Calu3 (cell line): Measurements from ENCODE around the gene DNAJB7. TPM values are rescaled to one million over a fixed set of nuclear protein-coding genes. Genes with fewer than 3 reads are reported as not detected.
A peak's percentile ranks its signal among the peaks of the same experiment; 100 is the strongest.

ENCODE experiments used
- BruUV-seq: library from RNA; stranded (reverse); fragments of 400-500 nt; replicated peaks from 2 replicates; lab custom pipeline; 2021; lab: Mats Ljungman, UMichigan
- CTCF ChIA-PET: fragments of 300-600 bp; sonication (Branson Sonifier 250); formaldehyde crosslinking; loops from one replicate; lab custom pipeline; 2022; ENCODE audit warnings: antibody characterized with exemption; lab: Charles Lee
- DNase-seq: peaks from one replicate; pipeline ENCODE4 v3.0.0; 2022
- H3K27ac Mint-ChIP-seq: one replicate; pipeline ENCODE4 v1.8.0; 2022; ENCODE audit warnings: mixed read lengths; ENCODE audit not compliant: unreplicated experiment
- H3K27me3 Mint-ChIP-seq: one replicate; pipeline ENCODE4 v1.8.0; 2022; ENCODE audit warnings: mixed read lengths; ENCODE audit not compliant: unreplicated experiment
- H3K36me3 Mint-ChIP-seq: one replicate; pipeline ENCODE4 v1.8.0; 2022; ENCODE audit warnings: mild to moderate bottlenecking, moderate library complexity, mixed read lengths; ENCODE audit not compliant: insufficient read depth, unreplicated experiment
- H3K4me1 Mint-ChIP-seq: one replicate; pipeline ENCODE4 v1.8.0; 2022; ENCODE audit warnings: mild to moderate bottlenecking, low read depth, mixed read lengths; ENCODE audit not compliant: unreplicated experiment
- H3K4me3 Mint-ChIP-seq: one replicate; pipeline ENCODE4 v1.8.0; 2022; ENCODE audit warnings: mild to moderate bottlenecking, low read depth, moderate library complexity, mixed read lengths; ENCODE audit not compliant: unreplicated experiment
- H3K9me3 Mint-ChIP-seq: one replicate; pipeline ENCODE4 v1.8.0; 2022; ENCODE audit warnings: low read depth, mixed read lengths; ENCODE audit not compliant: unreplicated experiment
- CTCF ChIP-seq: fragments of 200-600 bp; IDR thresholded peaks from one replicate; pipeline ENCODE4 v1.8.0; 2022; ENCODE audit warnings: antibody characterized with exemption; ENCODE audit not compliant: unreplicated experiment
- intact Hi-C: fragments of 100-400 bp; cut with micrococcal nuclease; formaldehyde crosslinking; loops from one replicate; pipeline ENCODE4 v1.10.0; 2022; ENCODE audit not compliant: unreplicated experiment
- microRNA-seq: library from miRNA; unstranded; fragments of <30 nt; microRNA quantifications from one replicate; pipeline ENCODE4 v1.2.0, GENCODE V29; 2022
- total RNA-seq: library from RNA; stranded (reverse); gene quantifications from 2 replicates; pipeline ENCODE4 v1.2.3, GENCODE V29; 2022

Gene DNAJB7
- total RNA-seq, 1 experiment from 2014 or later: not detected

DNA sequence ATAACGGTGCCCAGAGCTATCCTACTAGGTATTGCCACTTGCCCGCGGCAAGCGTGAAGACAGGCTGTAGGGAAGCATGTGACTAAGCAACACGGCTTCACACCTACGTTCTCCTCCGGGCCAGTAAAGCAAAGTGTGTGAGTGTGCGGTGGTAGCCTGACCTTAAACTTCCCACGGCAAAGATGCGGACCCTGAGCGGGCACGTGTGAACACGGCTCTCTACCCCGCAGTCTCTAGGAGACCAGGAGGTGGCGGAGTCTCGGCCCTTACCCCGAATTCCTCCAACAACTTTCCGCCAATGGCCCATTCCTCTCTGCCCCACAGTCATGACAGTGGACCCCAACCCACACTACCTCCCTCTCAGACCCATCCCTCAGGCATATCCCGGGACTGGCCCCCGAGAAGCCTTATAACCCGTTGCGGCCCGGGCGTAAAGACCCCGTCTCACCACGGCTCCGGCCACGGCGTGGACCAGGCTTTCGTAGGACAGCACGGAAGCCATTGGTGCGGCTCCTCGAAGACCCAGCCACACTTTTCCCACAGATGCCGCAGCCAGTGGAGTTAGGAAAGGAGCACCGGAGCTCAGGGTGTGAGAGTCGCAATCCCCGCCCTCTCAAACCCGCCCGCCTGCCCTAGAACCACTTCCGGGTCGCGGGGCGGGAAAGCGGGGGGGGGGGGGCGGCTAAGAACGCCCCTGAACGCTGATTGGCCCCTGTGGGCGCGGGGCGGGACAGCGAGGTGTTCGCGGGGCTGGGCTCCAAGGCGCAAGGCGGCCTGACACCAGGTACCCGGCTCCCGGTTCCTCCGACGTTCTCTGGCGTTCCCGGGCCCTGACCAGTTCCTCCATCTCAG is 42.9 kb downstream of the DNAJB7 start, which contains the start of gene SLC25A17:
SLC25A17 (minus strand) TSS at position 600 of the 852 bp plus-strand sequence; CDS start at position 502, 98 bp downstream.
- Mint-ChIP-seq H3K4me1 (peaks cover 25% of the 10 kb centered on the region), H3K36me3 (peaks cover 30% of the 10 kb centered on the region)

DNA sequence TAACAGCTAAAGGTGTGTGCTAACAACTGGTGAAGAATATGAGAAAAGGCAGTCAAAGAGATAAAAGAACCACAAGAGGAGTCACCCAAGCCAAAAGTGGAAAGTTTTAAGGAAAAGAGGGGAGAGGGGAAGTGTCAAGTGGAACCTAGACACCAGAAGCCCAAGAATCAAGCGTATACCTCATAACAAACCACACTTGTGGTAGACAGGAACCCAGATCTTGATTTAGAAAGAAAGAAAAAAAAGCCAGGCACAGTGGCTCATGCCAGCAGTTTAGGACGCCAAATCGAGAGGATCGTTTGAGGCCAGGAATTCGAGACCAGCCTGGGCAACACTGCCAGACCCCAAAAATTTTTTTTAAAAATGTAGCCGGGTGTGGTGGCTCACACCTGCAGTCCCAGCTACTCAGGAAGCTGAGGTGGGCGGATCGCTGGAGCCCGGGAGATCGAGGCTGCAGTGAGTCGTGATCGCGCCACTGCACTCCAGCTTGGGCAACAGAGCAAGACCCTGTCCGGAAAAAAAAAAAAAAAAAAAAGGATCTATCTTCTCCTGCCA is 43.6 kb downstream of the DNAJB7 start:
- Mint-ChIP-seq H3K4me1 (peaks cover 25% of the 10 kb centered on the region), H3K27ac (peak overlapping the region; percentile 63), H3K36me3 (peaks cover 30% of the 10 kb centered on the region), H3K4me3 (peak overlapping the region; percentile 91), H3K27me3 (no peaks in the 10 kb centered on the region), H3K9me3 (no peaks in the 10 kb centered on the region)
- intact Hi-C loops: no loop called here
- TF ChIP-seq CTCF: no peak
- CTCF ChIA-PET: interaction anchor here (0.6 to 1.1 kb wide), 3 partner anchors 15 to 87 kb away, joined by 3 to 4 read pairs (median 3); partner anchors contain the start of genes ST13 and XPNPEP3
- no peak for DNase-seq
- BruUV-seq: TSS peak; percentile 53

More for the DNA sequence above, 42.9 kb downstream of the DNAJB7 start, which contains the start of gene SLC25A17:
- Mint-ChIP-seq H3K4me3 (peak within 1 kb of the TSS; percentile 91), H3K9me3 (no peaks in the 10 kb centered on the region), H3K27ac (peak within 1 kb of the TSS; percentile 63), H3K27me3 (no peaks in the 10 kb centered on the region)
- intact Hi-C loops: no loop called here
- TF ChIP-seq CTCF: peak; percentile 30
- DNase-seq: peak; percentile 91
- CTCF ChIA-PET: interaction anchor here (0.5 to 1.1 kb wide), 7 partner anchors 10 to 126 kb away, joined by 3 to 5 read pairs (median 3); partner anchors contain the start of genes ST13 and XPNPEP3
- no TSS peak for BruUV-seq

DNA sequence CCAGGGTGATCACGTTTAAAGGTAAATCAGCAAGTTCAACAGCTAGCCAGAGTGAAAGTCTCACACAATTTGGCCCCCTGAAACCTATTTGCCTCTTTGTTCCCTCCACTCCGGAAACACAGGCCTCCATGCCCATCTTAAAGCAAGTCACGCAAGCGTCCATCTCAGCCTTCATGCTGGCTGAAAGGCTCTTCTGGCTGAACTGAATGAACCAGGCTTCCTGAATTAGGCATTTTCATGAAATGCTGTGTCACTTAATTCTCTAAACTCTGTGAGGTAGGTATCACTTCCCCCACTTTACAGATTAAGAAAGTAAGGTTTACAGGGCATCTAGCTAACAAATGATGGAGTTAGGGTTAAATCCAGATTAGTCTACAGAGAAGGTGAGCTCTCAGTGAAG is 44.2 kb downstream of the DNAJB7 start:
- no TSS peak for BruUV-seq
- CTCF ChIA-PET: interaction anchor here (1.1 kb wide), 1 partner anchor 39 kb away, joined by 3 read pairs; the partner anchor contains the start of genes ST13 and XPNPEP3
- Mint-ChIP-seq H3K36me3 (peaks cover 30% of the 10 kb centered on the region), H3K27ac (peak overlapping the region; percentile 62), H3K4me1 (peaks cover 25% of the 10 kb centered on the region), H3K4me3 (peak overlapping the region; percentile 91), H3K27me3 (no peaks in the 10 kb centered on the region), H3K9me3 (no peaks in the 10 kb centered on the region)
- DNase-seq: no peak
- intact Hi-C loops: no loop called here
- no peak for TF ChIP-seq CTCF

DNA sequence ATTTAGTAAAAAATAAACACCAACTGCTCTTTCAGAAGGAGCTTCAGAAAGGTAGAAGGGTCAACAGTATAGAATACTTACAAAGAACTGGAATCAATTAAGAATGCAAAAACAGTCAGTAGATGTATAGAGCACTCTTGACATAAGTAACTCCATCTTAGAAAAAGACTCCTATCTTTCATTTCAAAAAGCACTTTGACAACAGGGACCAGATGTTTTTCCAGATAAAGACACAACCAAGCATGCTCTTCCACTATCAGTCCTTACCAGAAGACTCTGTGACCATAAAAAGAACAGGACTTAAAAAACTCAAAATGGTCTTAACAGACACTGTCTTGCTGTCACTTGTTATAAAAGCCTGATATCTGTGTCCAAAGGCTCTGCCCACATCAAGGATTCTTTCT is 48.0 kb downstream of the DNAJB7 start:
- Mint-ChIP-seq H3K27ac (no peak overlapping the region), H3K9me3 (no peaks in the 10 kb centered on the region), H3K4me3 (no peak overlapping the region), H3K27me3 (no peaks in the 10 kb centered on the region), H3K4me1 (peaks cover 19% of the 10 kb centered on the region), H3K36me3 (peaks cover 11% of the 10 kb centered on the region)
- intact Hi-C loops: no loop called here
- no peak for DNase-seq
- TF ChIP-seq CTCF: no peak
- CTCF ChIA-PET: no interaction called here
- no TSS peak for BruUV-seq

Small RNA genes lying within 50 kb of the gene (microRNA-seq; reads per million reads assigned to microRNA genes)
- 2.1 reads per million for gene MIR4766

Other genes starting within 250 kb of the DNAJB7 start
- 47.4 and 54.1 TPM in 2 replicates for gene MRTFA, start 225.4 kb downstream of the DNAJB7 start, total RNA-seq
- not detected in 2 replicates for gene MCHR1, start 182.6 kb downstream of the DNAJB7 start, total RNA-seq
- gene SLC25A17, start 42.8 kb downstream of the DNAJB7 start, total RNA-seq: 20.7 and 24.3 TPM in 2 replicates
- 307 and 322 TPM in 2 replicates for gene ST13, start 5.5 kb downstream of the DNAJB7 start, total RNA-seq
- gene XPNPEP3, start 5.0 kb downstream of the DNAJB7 start, total RNA-seq: 33.1 and 39.9 TPM in 2 replicates
- gene RBX1, start 89.3 kb upstream of the DNAJB7 start, total RNA-seq: 45.5 and 51.8 TPM in 2 replicates
- gene EP300, start 230.5 kb upstream of the DNAJB7 start, total RNA-seq: 67.2 and 71.5 TPM in 2 replicates